WTC11 (cell line): ENCODE results near the gene ITK. TPM values are rescaled to one million over a fixed set of nuclear protein-coding genes. Genes with fewer than 3 reads are reported as not detected.

Experiments
- ATAC-seq: fragments of 200-7000 bp; cut with Tn5 transposase; 2 replicates; pipeline ENCODE4 v1.10.0; 2021; ENCODE audit warnings: mild to moderate bottlenecking, moderate library complexity
- CTCF ChIA-PET: fragments of 300-600 bp; sonication (Branson Sonifier 250); formaldehyde crosslinking; loops from one replicate; lab custom pipeline; 2021; ENCODE audit warnings: antibody characterized with exemption; lab: Charles Lee
- POLR2A ChIA-PET: fragments of 350-600 bp; sonication (Branson Sonifier 250); formaldehyde crosslinking; loops from one replicate; lab custom pipeline; 2021; ENCODE audit warnings: antibody characterized with exemption; lab: Charles Lee
- DNase-seq: peaks from one replicate; pipeline ENCODE4 v3.0.0; 2021; ENCODE audit warnings: low spot score
- H3K27ac Mint-ChIP-seq: 2 replicates; pipeline ENCODE4 v1.8.0; 2021; ENCODE audit warnings: mixed read lengths
- H3K27me3 Mint-ChIP-seq: 2 replicates; pipeline ENCODE4 v1.8.0; 2021; ENCODE audit warnings: low read depth, mild to moderate bottlenecking, moderate library complexity, mixed read lengths
- H3K36me3 Mint-ChIP-seq: 2 replicates; pipeline ENCODE4 v1.8.0; 2021; ENCODE audit warnings: mixed read lengths
- H3K4me1 Mint-ChIP-seq: 2 replicates; pipeline ENCODE4 v1.8.0; 2022; ENCODE audit warnings: mixed read lengths
- H3K4me3 Mint-ChIP-seq: 2 replicates; pipeline ENCODE4 v1.8.0; 2021; ENCODE audit warnings: mild to moderate bottlenecking, moderate library complexity, mixed read lengths
- H3K9me3 Mint-ChIP-seq: 2 replicates; pipeline ENCODE4 v1.8.0; 2021; ENCODE audit warnings: mixed read lengths
- ATF1 ChIP-seq: sonication (generic); formaldehyde crosslinking; IDR thresholded peaks from 2 replicates; pipeline ENCODE4 v1.8.1; 2023; ENCODE audit warnings: mild to moderate bottlenecking, moderate library complexity, missing genetic modification reagents
- CREB1 ChIP-seq: sonication (generic); formaldehyde crosslinking; IDR thresholded peaks from 2 replicates; pipeline ENCODE4 v1.8.0; 2023; ENCODE audit warnings: mild to moderate bottlenecking, missing genetic modification reagents
- GABPB1 ChIP-seq: sonication (generic); formaldehyde crosslinking; IDR thresholded peaks from 2 replicates; pipeline ENCODE4 v1.8.1; 2023; ENCODE audit warnings: mild to moderate bottlenecking, missing genetic modification reagents
- HMGA2 ChIP-seq: fragments of 250-450 bp; sonication (Bioruptor Pico); IDR thresholded peaks from 2 replicates; pipeline ENCODE4 v1.4.0; 2021; ENCODE audit warnings: mild to moderate bottlenecking, moderate library complexity
- IRF2 ChIP-seq: sonication (generic); formaldehyde crosslinking; IDR thresholded peaks from 2 replicates; pipeline ENCODE4 v1.8.0; 2022; ENCODE audit warnings: low read depth, missing genetic modification reagents, borderline replicate concordance
- JUN ChIP-seq: sonication (generic); formaldehyde crosslinking; IDR thresholded peaks from 2 replicates; pipeline ENCODE4 v1.8.0; 2023; ENCODE audit warnings: mild to moderate bottlenecking, missing genetic modification reagents
- NFE2L1 ChIP-seq: sonication (generic); formaldehyde crosslinking; IDR thresholded peaks from 2 replicates; pipeline ENCODE4 v1.8.1; 2023; ENCODE audit warnings: missing genetic modification reagents
- OVOL2 ChIP-seq: fragments of 250-450 bp; sonication (Bioruptor Pico); IDR thresholded peaks from 2 replicates; pipeline ENCODE4 v1.9.0; 2021; ENCODE audit warnings: mild to moderate bottlenecking, borderline replicate concordance
- PRRX2 ChIP-seq: fragments of 250-450 bp; sonication (Bioruptor Pico); IDR thresholded peaks from 2 replicates; pipeline ENCODE4 v1.8.0; 2021; ENCODE audit warnings: mild to moderate bottlenecking
- SMAD4 ChIP-seq: sonication (generic); formaldehyde crosslinking; IDR thresholded peaks from 2 replicates; pipeline ENCODE4 v1.8.0; 2022; ENCODE audit warnings: mild to moderate bottlenecking, missing genetic modification reagents
- SP1 ChIP-seq: sonication (generic); formaldehyde crosslinking; conservative IDR thresholded peaks from 2 replicates; pipeline ENCODE4 v1.8.1; 2022; ENCODE audit warnings: missing genetic modification reagents
- ZBTB21 ChIP-seq: sonication (generic); formaldehyde crosslinking; IDR thresholded peaks from 2 replicates; pipeline ENCODE4 v1.8.1; 2023; ENCODE audit warnings: mild to moderate bottlenecking, missing genetic modification reagents, borderline replicate concordance
- ZNF121 ChIP-seq: sonication (generic); formaldehyde crosslinking; IDR thresholded peaks from 2 replicates; pipeline ENCODE4 v1.8.0; 2023; ENCODE audit warnings: missing genetic modification reagents
- ZNF219 ChIP-seq: sonication (generic); formaldehyde crosslinking; IDR thresholded peaks from 2 replicates; pipeline ENCODE4 v1.8.0; 2023; ENCODE audit warnings: missing genetic modification reagents, mild to moderate bottlenecking, borderline replicate concordance
- ZNF232 ChIP-seq: sonication (generic); formaldehyde crosslinking; IDR thresholded peaks from 2 replicates; pipeline ENCODE4 v1.8.0; 2022; ENCODE audit warnings: mild to moderate bottlenecking, missing genetic modification reagents
- ZNF317 ChIP-seq: sonication (generic); formaldehyde crosslinking; IDR thresholded peaks from 2 replicates; pipeline ENCODE4 v1.8.1; 2023; ENCODE audit warnings: low read depth, mild to moderate bottlenecking, moderate library complexity, missing genetic modification reagents, borderline replicate concordance
- total RNA-seq: library from RNA; stranded (reverse); gene quantifications from 3 replicates; pipeline ENCODE4 v1.2.3, GENCODE V29; 2021
- TF ChIP-seq, protein P1 (sequence below): sonication (generic); formaldehyde crosslinking; IDR thresholded peaks from 2 replicates; pipeline ENCODE4 v1.8.1; 2023; ENCODE audit warnings: mild to moderate bottlenecking, missing genetic modification reagents
- TF ChIP-seq, protein P2 (sequence below): sonication (generic); formaldehyde crosslinking; IDR thresholded peaks from 2 replicates; pipeline ENCODE4 v1.8.1; 2022; ENCODE audit warnings: low read depth, mild to moderate bottlenecking, moderate library complexity, missing genetic modification reagents, borderline replicate concordance
- TF ChIP-seq, protein P3 (sequence below): fragments of 250-450 bp; sonication (Bioruptor Pico); IDR thresholded peaks from 2 replicates; pipeline ENCODE4 v2.1.2; 2022; ENCODE audit warnings: mild to moderate bottlenecking, moderate library complexity

ITK gene
- total RNA-seq, 1 experiment from 2014 or later = 0.52 TPM

DNA sequence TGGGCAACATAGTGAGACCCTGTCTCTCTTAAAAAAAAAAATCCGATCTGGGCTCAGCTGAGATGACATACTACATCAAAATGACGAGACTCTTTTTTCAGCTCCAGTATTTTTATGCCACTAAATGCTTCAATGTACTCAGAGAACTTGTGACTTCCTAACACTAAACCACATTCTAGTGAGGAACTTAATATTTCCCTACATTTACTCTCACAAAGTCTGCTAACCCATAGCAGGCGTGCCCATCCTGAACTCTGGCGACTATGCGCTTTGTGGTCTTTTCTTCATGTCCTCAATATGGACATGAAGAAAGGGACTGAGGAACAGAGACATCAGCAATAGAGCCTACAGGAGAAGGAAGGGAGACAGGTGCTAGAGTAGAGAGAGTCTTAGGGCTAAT lies 41.3 kb downstream of the ITK start:
- ATAC-seq (no peak), DNase-seq (no peak)
- H3K36me3 Mint-ChIP-seq = no peaks in the 10 kb centered on the region
- CTCF ChIA-PET = no interaction called here
- POLR2A ChIA-PET = no interaction called here
- H3K9me3 Mint-ChIP-seq = no peaks in the 10 kb centered on the region
- no peaks in the 10 kb centered on the region; the same call in 1 of the 2 replicates for H3K27me3 Mint-ChIP-seq
- H3K4me1 Mint-ChIP-seq = peaks cover 3% of the 10 kb centered on the region
- TF ChIP-seq IRF2 (CRISPR knock-in tag) (no peak), ZNF317 (CRISPR knock-in tag) (no peak), ZNF121 (CRISPR knock-in tag) (no peak), SMAD4 (no peak)
- TF ChIP-seq, protein P1, sequence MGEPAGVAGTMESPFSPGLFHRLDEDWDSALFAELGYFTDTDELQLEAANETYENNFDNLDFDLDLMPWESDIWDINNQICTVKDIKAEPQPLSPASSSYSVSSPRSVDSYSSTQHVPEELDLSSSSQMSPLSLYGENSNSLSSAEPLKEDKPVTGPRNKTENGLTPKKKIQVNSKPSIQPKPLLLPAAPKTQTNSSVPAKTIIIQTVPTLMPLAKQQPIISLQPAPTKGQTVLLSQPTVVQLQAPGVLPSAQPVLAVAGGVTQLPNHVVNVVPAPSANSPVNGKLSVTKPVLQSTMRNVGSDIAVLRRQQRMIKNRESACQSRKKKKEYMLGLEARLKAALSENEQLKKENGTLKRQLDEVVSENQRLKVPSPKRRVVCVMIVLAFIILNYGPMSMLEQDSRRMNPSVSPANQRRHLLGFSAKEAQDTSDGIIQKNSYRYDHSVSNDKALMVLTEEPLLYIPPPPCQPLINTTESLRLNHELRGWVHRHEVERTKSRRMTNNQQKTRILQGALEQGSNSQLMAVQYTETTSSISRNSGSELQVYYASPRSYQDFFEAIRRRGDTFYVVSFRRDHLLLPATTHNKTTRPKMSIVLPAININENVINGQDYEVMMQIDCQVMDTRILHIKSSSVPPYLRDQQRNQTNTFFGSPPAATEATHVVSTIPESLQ (CRISPR knock-in tag) = no peak
- H3K4me3 Mint-ChIP-seq = no peak overlapping the region
- H3K27ac Mint-ChIP-seq = no peak overlapping the region

DNA sequence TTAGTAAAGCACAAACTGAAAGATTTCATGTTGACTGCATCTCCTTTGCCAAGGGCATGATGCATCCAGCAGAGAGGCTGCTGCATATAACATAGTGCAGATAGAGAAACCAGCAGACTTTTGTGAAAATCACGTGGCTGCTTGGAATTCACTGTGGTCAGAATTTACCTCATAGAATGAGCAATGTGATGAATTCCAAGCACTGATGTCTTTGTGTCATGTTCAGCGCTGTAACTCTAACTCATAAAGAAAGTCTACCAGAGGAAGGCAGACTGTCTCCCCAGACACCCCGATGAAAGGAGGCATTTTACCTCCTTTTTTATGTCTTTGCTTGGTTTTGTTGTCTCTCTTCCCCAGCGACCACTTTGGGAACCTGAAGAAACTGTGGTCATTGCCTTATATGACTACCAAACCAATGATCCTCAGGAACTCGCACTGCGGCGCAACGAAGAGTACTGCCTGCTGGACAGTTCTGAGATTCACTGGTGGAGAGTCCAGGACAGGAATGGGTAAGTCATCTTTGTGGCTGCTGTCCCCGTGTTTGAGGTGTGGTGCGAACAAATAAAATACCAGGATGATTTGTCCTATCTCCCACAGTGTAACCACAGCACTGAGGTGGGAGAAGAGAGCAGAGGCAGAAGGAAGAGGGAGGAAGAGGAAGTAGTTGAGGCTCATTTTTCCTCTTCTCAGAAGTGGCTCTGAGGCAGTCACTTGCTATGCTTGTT lies 42.0 kb downstream of the ITK start:
- Mint-ChIP-seq H3K9me3 (no peaks in the 10 kb centered on the region), H3K27me3 (no peaks in the 10 kb centered on the region; the same call in 1 of the 2 replicates), H3K27ac (no peak overlapping the region), H3K4me3 (no peak overlapping the region), H3K4me1 (peaks cover 2% of the 10 kb centered on the region), H3K36me3 (no peaks in the 10 kb centered on the region)
- POLR2A ChIA-PET = no interaction called here
- CTCF ChIA-PET = no interaction called here
- DNase-seq = no peak
- TF ChIP-seq ATF1 (CRISPR knock-in tag) = no peak
- TF ChIP-seq ZNF232 (CRISPR knock-in tag) = no peak
- TF ChIP-seq, protein P2, sequence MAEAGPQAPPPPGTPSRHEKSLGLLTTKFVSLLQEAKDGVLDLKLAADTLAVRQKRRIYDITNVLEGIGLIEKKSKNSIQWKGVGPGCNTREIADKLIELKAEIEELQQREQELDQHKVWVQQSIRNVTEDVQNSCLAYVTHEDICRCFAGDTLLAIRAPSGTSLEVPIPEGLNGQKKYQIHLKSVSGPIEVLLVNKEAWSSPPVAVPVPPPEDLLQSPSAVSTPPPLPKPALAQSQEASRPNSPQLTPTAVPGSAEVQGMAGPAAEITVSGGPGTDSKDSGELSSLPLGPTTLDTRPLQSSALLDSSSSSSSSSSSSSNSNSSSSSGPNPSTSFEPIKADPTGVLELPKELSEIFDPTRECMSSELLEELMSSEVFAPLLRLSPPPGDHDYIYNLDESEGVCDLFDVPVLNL (CRISPR knock-in tag) = no peak
- no peak for TF ChIP-seq ZNF317 (CRISPR knock-in tag)
- TF ChIP-seq PRRX2 (CRISPR knock-in tag) = no peak
- no peak for TF ChIP-seq HMGA2
- TF ChIP-seq, protein P3, sequence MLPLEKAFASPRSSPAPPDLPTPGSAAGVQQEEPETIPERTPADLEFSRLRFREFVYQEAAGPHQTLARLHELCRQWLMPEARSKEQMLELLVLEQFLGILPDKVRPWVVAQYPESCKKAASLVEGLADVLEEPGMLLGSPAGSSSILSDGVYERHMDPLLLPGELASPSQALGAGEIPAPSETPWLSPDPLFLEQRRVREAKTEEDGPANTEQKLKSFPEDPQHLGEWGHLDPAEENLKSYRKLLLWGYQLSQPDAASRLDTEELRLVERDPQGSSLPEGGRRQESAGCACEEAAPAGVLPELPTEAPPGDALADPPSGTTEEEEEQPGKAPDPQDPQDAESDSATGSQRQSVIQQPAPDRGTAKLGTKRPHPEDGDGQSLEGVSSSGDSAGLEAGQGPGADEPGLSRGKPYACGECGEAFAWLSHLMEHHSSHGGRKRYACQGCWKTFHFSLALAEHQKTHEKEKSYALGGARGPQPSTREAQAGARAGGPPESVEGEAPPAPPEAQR (CRISPR knock-in tag) = no peak
- no peak for TF ChIP-seq IRF2 (CRISPR knock-in tag)
- TF ChIP-seq OVOL2 (CRISPR knock-in tag) = no peak
- TF ChIP-seq JUN (CRISPR knock-in tag) = no peak
- no peak for TF ChIP-seq NFE2L1
- ATAC-seq = no peak

DNA sequence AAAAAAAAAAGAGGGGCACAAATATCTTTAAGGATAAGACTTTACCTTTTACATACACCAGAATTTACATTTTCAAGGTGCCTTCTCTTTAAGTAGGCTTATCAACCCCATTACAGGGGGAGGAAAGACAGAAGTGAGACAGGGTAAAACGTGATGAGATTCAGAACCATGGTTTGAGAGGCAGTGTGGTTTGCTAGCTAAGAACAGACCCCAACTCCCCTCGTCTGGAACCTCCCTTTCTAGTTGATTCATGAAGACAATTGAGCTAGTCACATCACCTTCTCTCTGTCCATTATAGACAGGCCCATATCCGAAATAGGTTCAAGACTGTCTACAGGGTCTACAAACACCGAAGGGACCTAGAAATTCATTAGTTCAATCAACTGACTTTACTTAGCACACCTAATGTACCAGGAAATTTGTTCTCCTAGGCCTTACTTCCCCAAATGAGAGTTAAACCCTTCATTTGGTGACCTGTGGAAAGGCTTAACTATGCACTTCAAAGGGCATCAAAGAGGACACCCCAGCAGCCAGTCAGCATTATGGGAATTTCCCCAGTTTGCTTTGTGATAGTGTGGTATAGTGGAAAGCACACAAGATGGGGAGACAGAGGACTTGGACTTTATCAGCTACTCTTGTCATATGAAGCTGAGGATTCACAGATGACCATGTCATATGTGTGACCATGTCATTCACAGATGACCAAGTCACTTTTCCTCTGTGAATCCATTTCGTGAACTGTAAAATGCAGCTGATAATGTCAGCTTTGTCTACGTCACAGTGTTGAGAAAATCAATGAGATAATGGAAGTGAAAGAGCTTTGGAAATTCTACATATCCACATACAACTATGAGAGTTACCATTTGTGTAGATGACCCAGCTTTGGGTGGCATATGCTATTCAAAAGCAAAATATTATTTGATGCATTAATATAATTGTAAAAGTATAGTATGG lies 45.1 kb downstream of the ITK start:
- CTCF ChIA-PET = no interaction called here
- no peak for DNase-seq
- TF ChIP-seq, protein P1 (CRISPR knock-in tag) = no peak
- TF ChIP-seq GABPB1 (CRISPR knock-in tag) (no peak), CREB1 (no peak), SP1 (no peak), ZNF219 (CRISPR knock-in tag) (no peak), ZBTB21 (CRISPR knock-in tag) (no peak)

More for the DNA sequence above, 45.1 kb downstream of the ITK start:
- Mint-ChIP-seq H3K9me3 (no peaks in the 10 kb centered on the region), H3K36me3 (no peaks in the 10 kb centered on the region), H3K4me1 (no peaks in the 10 kb centered on the region), H3K27me3 (no peaks in the 10 kb centered on the region; the same call in 1 of the 2 replicates), H3K27ac (no peak overlapping the region), H3K4me3 (no peak overlapping the region)
- no peak for ATAC-seq
- POLR2A ChIA-PET = no interaction called here
